Activated gamma-delta T cell (primary cell): ENCODE measurements around the gene PGAM2.

ENCODE experiments used
- DNase-seq: peaks from one replicate; lab custom pipeline; 2025; lab: John Stamatoyannopoulos, UW

Gene PGAM2

DNA sequence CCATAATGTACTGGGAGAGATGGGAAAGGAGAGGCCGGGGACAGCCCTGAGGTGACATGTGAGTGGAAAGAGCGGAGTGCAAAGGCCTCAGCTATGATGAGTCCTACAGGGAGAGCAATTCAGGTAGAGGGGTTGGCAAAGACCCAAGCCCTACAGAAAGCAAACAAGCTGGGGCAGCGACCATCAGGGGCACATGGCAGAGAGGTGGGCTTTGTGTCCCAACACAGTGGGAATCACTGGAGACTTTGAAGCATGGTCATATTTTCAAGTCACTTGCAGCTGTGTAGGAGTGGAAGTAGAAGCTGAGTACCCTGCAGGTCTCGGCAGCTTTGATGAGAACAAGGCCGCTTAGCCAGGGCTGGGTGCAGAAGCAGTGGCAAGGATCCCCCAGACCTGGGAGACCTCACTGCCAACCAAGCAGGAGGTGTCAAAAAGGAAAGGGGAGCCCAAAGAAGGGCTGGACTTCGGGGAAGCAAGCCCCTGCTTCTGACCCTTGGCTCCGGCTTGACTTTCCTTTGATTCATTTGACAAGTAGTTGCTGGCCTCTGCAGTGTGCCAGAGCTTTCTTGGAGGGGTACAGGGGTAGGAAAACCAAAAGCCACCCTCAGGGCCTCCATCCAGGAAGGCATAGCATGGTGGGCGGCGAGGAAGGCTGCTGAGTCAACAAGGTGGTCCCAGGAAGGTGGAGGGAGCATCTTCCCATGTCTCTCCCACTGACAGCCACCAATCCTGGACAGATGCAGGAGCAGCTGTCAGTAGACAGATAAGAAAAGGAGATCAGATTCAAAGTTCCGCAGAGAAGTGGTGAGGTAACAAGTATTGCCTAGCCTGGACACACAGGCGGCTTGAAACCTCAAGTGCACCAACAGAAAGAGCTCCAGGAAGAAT, 1.9 kb upstream of the PGAM2 start:
- DNase-seq: no peak

DNA sequence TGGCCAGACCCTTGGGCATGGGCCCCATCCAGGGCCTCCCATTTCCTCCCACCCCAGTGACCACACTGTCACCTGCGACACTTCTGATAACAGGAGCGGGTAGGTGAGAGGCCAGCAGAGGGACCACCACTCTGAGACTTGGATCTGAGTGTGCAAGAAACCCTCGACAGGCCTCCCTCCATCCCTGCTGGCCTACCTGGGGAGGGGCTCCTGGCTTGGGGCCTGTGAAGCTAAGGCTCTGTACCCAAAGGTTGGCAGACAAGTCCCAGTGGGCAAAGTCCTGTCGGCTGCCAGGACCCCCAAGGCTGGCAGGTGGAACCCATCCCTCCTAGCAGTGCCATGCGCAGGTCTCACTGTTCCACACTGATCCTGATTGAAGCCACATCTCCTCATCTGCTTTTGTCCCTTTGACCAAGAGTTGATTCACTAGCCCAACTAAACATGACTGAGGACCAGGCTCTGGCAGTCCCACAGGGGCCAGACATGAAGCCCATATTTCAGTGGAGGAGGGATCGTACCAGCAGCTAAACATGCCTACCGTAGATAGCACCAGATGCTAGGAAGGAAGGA, 1.2 kb upstream of the PGAM2 start:
- DNase-seq: no peak

GRCh38 chr7:44066111-44066460, 719 bp upstream of the PGAM2 start:
- no peak for DNase-seq

DNA sequence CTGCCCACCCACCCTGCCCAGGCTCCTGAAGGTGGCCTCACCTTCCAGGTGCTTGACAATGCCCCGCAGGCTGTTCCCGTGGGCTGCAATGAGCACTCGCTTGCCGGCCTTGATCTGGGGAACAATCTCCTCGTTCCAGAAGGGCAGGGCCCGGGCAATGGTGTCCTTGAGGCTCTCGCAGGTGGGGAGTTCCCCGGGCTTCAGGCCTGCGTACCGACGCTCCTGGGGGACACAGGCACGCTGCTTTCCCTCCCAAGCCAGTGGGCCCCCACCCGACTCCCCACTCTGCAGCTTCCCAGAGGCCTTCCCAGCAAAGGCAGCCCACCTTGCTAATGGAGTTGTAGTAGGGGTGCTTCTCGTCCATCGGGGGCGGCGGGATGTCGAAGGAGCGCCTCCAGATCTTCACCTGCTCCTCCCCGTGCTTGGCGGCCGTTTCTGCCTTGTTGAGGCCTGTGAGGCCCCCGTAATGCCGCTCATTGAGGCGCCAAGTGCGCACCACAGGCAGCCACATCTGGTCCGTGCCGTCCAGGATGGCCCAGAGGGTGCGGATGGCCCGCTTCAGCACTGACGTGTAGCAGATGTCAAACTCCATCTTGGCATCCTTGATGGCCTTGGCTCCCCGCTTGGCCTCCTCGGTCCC, 456 bp downstream of the PGAM2 start:
- DNase-seq: no peak

- DNase-seq: no peak
Measured at GRCh38 chr7:44063894-44064651, 1.3 kb downstream of the PGAM2 start.

- no peak for DNase-seq
Measured at GRCh38 chr7:44063547-44063893, 1.8 kb downstream of the PGAM2 start.

GRCh38 chr7:44062903-44063295, 2.5 kb downstream of the PGAM2 start:
- no peak for DNase-seq

- DNase-seq: no peak
Measured at GRCh38 chr7:44062180-44062902, 3.0 kb downstream of the PGAM2 start.

DNA sequence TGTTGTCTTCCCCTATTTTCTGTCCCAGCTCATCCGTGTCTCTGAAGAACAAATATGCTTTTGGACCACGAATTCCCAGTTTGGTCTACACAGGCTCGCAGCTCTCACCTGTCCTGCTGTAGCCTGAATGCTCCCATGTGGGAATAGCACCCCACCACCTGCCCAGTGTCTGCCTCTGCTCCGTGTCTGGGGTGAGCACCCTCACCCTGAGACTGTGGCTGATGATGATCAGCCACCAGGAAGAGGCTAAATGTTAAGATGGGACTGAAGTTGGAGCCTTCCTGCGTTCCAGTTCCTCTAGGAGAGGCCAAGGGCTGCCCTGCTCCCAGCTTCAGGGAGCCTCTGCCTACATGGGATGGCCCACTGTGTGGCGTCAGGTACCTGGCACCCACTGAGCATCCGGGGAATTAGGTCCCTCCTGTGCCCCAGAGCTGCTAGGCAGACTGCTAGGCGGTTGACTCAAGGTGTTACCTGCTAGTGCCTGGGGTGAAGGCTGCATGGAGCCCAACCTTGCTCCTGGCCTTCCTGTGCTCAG, 3.7 kb downstream of the PGAM2 start:
- DNase-seq: no peak

DNA sequence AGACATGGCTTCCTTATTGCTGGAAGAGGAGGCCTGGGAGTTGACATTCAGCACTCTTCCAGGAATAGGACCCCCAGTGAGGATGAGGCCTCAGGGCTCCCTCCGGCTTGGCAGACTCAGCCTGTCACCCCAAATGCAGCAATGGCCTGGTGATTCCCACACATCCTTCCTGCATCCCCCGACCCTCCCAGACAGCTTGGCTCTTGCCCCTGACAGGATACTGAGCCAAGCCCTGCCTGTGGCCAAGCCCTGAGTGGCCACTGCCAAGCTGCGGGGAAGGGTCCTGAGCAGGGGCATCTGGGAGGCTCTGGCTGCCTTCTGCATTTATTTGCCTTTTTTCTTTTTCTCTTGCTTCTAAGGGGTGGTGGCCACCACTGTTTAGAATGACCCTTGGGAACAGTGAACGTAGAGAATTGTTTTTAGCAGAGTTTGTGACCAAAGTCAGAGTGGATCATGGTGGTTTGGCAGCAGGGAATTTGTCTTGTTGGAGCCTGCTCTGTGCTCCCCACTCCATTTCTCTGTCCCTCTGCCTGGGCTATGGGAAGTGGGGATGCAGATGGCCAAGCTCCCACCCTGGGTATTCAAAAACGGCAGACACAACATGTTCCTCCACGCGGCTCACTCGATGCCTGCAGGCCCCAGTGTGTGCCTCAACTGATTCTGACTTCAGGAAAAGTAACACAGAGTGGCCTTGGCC, 4.3 kb downstream of the PGAM2 start:
- no peak for DNase-seq

GRCh38 chr7:44060091-44060947, 5.0 kb downstream of the PGAM2 start:
- DNase-seq: no peak

- DNase-seq: no peak
Measured at GRCh38 chr7:44059219-44060090, 5.9 kb downstream of the PGAM2 start.

GRCh38 chr7:44058759-44059218, 6.6 kb downstream of the PGAM2 start:
- no peak for DNase-seq

DNA sequence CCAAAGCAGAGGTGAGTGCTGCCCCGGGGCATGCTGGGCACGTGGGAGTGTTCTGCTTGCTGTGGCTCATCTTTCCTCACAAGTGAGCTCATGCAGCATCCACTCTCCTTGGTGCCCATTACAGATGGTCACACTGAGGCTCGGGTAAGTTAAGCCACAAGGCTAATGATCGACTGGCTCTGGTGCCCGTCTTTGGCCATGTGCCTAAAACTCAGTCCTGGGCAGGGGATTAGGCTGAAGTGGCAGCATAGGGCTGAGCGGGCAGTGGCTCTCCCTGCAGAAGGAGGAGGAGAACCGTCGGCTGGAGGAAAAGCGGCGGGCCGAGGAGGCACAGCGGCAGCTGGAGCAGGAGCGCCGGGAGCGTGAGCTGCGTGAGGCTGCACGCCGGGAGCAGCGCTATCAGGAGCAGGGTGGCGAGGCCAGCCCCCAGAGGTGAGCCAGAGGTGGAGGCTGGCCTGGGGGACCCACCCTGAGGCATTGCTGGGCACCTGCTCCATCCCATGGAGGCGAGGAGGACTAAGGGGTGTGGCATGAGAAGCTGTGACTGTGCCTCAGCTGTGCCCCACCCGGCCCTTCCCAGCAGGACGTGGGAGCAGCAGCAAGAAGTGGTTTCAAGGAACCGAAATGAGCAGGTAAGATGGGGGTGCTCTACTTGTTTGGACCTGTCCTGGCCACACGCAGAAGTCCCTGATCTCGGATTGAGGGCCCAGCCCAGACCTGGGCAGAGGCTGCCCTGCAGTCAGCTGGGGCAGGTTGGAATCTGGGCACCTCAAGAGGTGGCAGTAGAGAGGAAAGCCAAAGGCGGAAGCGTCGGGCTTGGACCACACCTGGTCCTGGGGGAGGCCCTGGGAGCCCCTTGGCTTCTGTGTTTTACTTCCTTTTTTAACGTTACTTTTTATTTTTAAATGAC, 7.3 kb downstream of the PGAM2 start:
- no peak for DNase-seq

DNA sequence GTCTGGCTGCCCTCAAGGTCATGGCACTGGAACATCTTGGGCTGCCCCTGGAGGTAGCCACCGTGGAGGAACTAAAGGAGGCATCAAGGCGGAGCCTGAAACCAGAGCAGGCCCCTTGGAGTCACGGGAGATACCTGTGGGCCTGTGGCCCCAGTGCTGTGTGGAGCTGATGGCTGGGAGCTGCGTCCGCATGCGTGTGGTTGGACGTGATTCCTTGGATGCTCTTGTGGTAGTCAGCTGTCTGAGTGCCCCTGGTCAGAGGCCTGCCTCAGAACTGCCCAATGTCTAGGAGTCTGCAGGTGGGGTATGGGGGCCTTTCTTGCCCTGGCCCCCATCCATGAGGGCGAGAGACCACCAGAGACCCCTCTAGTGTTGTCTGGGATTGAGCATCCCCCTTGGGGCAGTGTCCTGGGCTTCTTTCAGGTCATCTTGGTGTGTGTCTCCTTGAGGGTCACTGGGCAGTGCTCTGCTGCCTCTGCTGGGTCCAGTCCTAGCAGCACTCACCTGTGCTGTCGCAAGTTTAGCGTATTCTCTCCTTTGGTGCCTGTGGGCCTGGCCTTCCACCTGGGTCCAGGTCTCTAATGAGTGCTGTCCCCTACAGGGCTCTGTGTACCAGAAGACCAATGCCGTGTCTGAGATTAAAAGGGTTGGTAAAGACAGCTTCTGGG, 8.1 kb downstream of the PGAM2 start:
- DNase-seq: no peak

- no peak for DNase-seq
Measured at GRCh38 chr7:44056681-44057080, 8.7 kb downstream of the PGAM2 start.

DNA sequence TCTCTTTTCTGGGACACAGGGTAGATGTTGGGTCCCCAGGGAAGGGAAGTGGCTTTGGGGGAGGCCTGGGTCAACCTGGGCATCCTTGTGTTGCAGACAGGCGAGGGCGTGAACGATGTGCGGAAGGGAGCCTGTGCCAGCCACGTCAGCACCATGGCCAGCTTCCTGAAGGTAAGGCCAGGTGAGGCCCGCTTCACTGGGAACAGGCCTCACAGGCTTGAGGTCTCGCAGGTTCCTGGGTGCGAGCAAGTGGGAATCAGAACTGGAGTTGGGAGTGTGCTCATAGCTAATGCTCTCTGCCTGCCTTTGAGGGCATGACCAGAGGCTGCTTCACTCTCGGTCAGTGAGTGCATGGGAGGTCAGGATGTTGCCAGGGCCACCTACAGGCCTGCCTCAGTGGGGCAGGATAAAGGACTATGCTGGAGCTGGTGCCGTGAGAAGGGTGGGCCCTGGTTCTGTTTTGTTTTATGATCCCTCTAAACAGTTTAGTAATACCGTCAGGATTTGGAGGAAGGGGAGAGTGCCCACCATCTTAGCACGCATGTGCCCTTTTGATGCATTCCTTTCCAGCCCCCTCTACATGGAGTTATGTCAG, 12.5 kb downstream of the PGAM2 start:
- no peak for DNase-seq
